T-helper 9 cell (primary cell): ENCODE data around the gene PGLYRP4.

ENCODE experiments used
- DNase-seq: peaks from one replicate; pipeline ENCODE4 v3.0.0-alpha.2; 2020

Gene PGLYRP4

DNA sequence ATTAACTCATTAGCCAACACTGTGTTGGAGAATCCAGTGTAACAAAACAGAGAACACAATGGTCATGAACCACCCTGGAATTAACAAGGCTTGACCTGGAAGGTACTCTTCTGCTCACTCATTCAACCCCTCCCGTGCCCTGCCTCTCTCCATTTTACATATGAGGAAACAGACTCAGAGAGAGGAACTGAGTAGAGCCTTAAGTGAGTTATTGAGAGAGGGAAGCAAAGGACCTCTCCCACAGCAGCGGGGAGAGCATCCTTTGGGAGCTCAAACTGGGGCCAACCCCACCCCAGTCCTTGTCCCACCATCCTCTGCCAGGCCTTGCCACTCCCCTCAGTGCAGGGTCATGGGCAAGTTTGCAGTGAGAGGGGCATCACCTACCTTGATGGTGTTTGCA lies 25.4 kb upstream of the PGLYRP4 start:
- DNase-seq: no peak

DNA sequence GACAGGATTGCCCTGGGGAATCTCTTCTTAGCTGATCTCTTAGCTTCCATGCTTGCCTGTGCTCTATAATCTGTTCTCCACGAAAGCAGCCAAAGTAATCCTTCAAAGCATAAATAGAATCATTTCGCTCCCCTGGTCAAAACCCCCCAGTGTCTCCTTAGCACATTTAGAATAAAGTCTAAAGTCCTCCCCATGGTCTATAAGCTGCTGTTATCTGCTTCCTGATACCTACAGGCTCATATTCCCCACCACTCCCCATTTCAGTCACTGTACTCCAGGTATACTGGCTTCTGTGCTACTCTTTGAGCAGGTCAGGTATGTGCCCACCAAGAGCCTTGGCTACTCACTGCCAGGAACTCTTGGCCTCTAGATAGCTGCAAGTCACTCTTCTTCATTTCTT lies 23.9 kb upstream of the PGLYRP4 start:
- DNase-seq: no peak

DNA sequence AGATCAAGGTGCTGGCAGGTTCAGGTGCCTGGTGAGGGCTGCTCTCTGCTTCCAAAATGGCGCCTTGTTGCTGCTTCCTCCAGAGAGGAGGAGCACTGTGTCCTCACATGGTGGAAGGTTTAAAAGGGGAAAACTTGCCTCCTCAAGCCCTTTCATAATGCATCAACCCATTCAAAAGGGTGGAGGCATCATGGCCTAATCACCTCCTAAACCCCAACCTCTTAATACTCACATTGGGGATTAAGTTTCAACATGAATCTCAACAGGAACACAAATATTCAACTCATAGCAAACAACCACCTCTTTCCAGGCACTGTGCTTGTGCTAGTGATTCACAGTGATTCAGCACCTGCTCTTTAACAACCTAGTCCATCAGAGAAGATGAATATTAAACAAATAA lies 22.6 kb upstream of the PGLYRP4 start:
- DNase-seq: no peak

DNA sequence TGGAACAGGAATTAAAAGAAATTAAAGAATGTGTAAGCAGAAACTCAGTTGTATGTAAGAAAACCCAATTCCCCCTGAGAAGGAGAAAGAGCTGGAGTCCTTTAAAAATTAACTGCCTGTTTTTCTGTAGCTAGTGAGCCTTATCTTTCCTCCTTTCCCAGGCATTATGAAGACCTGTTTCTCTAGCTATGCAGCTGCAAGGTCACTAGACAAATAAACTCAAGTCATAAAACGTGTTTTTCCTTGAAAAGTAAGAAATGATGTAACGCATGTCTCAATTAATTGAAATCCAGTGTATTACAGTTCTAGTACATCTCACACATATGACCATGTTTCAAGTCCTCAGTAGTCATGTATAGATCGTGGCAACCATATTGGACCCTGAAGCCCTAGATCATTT lies 21.5 kb upstream of the PGLYRP4 start:
- DNase-seq: no peak

DNA sequence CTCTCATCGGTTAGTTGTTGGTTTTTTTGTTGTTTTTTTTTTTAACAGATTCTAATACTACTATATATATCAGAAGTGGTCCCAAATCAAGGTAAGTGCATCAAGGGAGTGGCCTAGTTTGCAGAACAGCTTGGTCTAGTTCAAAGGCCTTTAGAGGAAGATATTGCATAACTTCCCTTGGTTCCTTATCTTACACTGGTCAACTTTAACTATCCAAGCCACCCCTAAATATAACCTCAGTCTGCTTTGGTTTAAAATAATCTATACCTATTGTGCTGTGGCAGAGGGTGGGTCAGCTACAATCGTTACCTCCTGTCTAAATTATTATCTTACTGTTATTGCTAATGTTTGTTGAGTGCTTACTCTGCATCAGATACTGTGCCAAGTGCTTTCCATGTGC lies 19.9 kb upstream of the PGLYRP4 start:
- no peak for DNase-seq

DNA sequence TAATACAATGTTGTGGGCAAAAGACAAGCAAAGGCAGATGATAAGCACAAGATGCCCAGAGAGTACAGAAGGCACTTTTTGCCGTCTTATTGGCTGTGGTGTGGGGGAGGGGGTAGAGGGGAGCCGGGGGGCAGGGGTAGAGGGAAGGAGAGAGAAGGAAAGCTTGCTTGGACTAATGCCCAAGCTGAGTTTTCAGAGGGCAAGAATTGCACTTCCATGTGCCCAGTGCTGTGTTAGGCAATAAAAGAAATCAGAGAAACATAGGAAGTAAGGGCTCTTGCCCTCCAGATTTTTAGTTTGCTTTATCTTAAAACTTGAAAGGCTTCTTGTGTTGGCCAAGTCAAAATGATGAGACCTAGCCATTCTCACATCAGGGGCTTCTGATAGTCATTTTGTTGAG lies 18.4 kb upstream of the PGLYRP4 start:
- DNase-seq: no peak

DNA sequence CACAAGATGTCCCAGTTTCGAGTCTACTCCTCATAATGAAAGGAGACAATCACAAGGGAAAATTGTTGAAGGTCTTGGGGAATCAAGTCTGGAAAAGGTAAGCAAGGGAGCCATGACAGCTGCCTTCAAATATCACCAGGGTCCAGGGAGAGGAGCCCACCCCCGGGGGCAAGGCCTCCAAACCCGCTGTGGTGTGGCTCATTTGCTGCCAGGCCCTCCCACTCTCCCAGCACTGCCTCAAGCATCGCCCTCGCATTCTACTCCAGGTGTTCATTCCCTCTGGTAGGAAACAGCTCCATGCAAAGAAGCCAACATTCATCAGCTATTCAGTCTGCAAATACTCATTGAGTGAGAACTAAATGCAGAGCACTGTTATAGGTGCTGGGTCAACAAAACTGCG lies 17.6 kb upstream of the PGLYRP4 start:
- no peak for DNase-seq

DNA sequence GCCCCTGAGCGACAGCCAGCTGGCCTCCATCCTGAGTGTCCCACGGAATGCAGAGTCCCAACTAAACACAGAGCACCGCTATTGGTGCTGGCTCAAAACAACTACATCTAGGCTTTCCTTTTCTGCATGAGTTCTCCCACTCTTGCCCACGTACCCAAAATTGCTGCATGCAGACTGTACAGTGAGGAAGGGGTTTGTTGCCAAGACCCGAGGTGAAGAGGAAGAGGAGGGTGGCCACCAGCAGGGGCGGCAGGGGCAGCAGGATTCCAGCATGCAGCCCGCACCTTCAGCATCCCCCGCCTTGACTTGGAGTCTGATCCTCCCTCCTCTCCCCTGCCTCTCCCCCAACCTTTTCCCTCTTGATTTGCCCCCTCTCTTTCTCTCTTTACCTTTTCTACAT lies 17.1 kb upstream of the PGLYRP4 start:
- no peak for DNase-seq

DNA sequence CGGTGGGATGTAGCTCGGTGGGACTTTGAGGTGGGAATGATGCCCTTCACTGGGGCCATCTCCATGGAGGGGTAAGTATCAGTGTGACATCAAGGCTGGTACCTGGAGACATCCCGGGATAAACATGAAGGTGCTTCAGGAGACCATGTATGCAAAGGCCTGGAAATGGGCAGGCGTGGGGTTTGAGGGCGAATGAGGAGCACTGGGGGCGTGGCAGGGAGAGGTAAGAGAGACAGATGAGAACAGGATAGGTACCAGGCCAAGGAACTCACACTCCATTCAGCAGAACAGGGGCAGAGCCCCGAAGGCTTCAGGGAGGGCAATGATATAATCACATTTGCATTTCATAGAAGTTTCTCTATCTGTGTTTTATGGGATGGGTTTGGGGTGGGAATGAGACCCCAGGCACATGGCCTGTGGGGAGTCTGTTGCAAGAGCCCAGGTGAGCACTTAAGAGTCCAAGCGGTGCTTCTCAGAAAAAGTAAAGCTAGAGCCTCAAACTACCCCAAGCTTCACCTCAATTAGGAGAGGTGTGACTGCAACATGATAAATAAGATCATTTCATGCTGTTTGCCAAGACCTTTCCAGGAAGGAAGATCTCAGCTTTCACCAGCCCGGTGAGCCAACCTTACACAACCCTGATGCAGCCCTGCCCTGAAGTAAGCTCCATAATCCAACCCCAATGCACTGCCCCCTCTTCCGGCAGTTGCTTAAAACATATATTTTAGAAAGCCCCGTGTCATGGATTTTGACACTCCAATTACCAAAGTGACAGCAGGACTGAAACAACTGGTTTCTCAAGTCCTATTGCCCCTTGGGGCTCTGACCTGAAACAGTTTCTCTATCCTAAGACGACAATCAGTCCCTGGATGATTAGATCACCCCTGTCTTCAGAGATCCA lies 16.4 kb upstream of the PGLYRP4 start:
- DNase-seq: no peak

DNA sequence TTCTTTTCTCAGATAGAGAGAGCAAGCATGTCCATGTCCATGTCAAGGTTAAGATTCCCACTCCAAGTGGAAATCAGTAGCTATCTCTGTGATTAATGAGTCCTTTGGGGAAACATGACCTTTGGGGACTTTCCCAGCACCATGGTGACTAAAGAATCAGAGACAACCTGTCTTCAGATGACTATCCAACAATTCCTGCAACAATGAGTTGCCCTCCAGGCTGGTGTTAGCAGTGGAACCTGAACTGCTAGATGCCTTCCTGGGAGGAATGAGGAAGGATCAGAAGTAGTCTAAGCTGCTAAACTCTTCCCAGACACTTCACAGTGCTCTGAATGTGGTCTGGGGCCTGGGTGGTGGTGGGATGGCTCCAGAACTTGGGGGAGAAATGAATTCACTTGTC lies 15.5 kb upstream of the PGLYRP4 start:
- DNase-seq: no peak

DNA sequence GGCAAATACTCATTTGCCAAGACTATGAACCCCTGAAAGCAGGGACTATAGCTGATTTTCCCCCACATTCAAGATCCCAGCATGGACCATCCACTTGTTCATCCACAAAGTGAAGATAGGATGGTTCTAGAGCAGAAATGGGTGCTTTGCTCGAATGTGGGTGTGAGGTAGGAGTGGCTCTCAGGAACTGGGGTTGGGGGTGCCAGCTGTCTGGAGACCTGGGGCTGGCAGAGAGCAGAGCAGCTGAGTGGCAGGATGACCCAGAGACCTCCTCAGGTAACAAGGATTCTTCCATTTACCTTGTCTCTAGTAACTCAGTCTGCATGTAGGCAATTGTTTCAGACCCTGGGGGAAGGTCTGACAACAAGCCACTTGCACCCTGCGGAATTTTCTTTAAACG lies 15.0 kb upstream of the PGLYRP4 start:
- no peak for DNase-seq

DNA sequence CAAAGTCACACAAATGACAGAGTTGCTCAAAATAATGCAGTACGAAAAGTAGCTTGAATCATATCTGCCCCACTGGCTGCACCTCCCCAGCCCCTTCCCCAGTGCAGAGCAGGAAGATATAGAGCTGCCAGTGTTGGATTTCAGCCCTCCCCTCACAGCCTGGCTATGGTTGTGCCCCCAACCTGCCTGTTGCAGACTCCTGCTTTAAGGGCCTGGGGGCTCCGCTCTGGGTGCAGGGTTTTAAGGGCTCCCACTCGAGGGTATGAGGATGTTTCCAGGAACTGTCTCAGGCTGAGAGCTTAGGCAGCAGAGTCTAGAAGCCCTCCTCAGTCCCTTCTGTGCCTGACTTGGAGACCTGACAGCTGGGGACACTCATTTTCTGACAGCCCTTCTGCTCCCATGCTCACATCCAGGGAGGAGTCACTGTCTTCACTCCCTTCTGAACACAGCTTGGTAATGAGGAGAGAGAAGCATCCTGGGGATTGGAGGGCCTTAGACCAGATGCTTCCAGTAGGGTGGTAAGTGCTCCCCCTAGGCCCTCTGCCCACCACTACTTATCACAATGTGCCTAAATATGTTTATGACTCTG lies 13.6 kb upstream of the PGLYRP4 start:
- no peak for DNase-seq

DNA sequence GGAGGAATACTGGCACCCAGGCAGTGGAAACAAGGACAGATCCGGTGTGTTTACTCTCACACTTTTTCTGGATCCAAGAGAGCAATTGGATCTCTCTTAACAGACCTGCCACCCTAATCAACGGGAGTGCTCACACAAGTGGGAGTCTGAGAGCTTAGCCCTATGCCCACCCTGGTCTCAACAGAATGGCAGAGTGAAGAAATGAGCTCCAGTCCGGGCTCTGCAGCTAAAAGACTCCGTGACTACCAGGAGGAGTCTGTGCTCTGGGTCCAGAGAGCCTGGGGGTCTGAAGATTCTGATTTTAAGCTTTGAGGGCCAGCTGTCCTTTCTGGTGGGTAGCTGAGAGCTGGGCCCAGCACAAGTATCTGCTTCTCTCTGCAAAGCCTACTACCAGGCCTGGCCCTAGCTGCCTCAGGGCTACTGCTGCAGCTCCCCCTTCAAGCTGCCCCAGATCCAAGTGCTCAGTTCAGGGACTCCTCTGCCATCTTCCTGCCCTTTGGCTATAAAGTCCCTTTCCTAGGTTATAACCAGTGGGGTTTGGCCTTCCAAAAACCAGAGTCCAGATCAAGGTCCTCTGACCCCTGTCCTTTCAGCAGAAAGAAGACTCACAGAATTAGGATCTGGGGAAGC lies 13.0 kb upstream of the PGLYRP4 start:
- no peak for DNase-seq

DNA sequence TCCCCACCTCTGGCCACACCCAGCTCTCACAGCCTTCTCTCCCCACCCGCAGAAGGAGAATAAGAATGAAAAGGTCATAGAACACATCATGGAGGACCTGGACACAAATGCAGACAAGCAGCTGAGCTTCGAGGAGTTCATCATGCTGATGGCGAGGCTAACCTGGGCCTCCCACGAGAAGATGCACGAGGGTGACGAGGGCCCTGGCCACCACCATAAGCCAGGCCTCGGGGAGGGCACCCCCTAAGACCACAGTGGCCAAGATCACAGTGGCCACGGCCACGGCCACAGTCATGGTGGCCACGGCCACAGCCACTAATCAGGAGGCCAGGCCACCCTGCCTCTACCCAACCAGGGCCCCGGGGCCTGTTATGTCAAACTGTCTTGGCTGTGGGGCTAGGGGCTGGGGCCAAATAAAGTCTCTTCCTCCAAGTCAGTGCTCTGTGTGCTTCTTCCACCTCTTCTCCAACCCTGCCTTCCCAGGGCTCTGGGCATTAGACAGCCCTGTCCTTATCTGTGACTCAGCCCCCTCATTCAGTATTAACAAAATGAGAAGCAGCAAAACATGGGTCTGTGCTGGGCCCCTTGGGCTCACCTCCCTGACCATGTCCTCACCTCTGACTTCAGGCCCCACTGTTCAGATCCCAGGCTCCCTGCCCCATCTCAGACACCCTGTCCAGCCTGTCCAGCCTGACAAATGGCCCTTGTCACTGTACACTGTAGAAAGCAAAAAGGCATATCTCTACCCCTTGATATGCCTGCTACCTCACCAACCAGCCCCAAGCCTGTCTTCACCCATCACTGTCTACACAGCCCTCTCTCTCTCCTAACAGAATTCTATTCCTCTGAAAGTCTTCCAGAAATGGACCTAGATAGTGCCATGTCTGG lies 12.2 kb upstream of the PGLYRP4 start:
- no peak for DNase-seq

DNA sequence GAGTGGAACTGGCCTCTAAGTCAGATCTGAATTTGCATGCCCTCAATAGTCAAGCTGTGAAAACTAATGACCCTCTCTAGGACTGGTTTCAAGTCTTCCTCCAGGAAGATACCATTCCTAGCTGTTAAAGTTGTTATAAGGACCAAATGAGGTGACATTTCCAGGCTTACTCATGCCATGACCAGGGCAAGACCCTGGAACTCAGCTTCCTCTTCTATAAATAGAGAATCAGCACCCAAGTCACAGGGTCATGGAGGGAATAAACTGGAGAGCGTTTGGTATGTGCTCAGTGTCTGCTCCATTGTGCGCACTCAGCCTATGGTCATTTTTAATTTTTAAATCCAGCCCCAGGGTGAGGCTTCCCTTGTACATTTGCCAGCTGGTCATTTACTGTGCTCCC lies 11.5 kb upstream of the PGLYRP4 start:
- DNase-seq: no peak

DNA sequence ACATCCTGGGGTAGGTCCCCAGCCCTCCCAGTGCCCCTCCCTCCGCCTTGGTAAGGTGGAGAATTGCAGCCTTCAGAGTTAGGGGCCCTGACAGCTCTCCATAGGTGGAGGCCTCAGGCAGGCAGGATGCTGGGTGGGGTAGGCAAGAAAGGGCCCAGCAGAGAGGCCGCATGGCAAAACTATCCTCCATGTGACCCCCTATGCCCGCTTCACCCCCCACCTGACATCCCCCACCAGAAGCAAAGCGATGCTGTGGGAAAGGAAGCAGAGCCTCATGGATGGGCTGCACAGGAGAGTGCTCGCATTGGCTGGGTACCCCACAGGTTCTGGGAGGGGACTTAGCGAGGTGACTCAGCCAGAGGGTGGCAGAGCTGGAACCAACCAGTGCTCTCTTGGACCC lies 10.6 kb upstream of the PGLYRP4 start:
- DNase-seq: no peak

DNA sequence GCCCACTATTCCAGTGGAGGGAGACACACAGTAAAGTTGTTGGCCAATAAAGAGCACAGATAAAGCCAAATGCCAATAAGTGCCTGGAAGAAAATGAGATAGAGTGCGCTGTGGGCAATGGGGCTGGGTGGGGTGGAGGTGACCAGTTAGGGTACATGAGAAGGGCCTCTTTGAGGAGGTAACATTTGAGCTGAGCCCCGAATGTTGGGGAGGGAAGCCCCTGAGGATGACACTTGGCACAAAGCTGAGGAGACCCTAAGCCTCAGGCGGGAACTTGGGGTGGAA lies 10.0 kb upstream of the PGLYRP4 start:
- no peak for DNase-seq

DNA sequence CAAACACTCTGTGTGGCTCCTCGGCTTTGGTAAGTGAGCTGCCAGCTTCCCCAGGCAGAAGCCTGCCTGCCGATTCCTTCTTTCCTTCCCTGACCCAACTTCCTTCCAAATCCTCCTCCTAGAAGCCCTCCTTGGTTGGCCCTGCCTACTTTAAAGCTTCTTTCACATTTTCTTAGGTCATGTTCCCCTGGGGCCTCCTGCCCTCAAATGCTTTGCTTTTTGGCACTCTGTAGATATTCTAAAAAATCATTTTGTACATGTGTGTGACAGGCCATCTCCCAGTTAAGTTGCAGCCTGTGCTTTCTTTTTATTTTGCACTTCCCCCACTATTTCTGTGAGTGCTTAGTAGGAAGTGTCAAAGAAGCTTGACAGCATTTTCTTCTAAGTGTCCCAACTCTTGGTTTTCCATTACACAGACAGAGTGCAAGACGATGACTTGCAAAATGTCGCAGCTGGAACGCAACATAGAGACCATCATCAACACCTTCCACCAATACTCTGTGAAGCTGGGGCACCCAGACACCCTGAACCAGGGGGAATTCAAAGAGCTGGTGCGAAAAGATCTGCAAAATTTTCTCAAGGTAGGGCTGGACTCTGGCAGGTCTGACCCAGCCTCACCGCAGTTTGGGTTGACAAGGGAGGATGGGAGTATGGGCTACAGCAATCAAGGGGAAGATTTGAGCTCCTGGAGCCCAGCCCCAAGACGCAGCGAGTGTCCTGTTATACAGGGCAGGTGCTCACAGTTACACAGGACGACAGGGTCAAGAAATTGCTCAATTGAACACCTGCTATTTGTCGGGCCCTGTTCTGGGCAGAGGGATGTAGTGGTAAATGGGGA lies 9.4 kb upstream of the PGLYRP4 start, which contains the start of gene S100A9:
Gene S100A9 (plus strand): TSS at position 2 of the 838 bp plus-strand sequence. CDS start 430 bp downstream, at position 432.
- DNase-seq: no peak

DNA sequence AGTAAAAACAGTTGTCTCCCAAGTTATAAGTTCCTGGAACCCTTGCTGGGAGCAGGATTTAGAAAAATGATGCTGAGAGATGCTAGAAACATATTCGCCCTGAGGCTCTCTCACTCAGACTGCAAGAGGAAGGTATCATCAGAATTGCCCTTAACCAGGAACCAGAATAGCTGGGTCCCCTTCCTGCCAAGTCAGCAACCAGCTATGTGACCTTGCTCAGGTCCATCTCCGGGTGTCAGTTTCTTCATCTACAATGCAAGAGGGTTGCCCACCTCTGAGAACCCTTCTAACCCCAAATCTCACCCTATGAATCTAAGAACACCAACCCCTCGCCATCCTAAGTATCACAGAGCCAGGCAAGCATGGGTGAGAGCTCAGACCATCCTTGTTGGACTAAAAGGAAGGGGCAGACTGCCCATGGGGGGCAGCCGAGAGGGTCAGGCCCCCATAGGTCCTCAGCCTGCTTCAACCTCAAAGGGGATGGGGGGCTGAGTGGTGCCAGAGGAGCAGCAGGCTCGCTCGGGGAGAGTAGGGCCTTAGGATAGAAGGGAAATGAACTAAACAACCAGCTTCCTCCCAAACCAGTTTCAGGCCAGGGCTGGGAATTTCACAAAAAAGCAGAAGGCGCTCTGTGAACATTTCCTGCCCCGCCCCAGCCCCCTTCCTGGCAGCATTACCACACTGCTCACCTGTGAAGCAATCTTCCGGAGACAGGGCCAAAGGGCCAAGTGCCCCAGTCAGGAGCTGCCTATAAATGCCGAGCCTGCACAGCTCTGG lies 8.6 kb upstream of the PGLYRP4 start:
- no peak for DNase-seq

DNA sequence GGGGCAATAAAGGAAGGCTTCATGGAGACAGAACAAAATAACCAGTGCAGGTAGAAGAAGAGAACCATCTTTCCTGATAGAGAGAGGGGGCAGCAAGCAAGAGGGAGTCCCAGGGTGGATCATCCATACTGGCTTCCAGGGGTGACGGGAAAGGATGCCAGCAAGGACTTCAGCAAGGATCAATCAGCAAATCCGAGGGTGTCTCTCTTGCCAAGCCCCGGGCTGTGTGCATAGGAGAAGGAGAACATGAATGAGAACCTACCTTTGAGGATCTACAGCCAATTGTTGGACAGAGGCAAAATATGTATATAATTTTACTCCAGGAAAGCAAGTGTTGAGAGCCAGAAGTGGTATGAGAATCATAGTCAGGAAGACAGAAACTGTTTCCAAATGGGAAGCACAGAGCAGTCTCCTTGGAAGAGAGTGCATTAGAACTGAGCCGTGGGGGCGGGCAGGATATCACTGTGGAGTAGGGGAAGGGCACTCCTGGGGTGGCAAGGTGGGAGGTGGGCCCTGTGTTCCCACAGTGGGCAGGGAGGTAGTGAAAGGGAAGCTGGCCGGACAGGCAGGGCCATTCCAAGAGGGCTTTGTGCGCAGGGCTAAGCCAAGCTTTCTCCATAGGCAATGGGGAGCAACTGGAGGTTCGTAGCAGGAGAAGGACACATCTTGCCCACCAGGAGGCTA lies 7.9 kb upstream of the PGLYRP4 start:
- DNase-seq: no peak
